Measurements from ENCODE around the gene OTOG.

Gene OTOG

GRCh38 chr11:17590463-17590862 is 43.4 kb downstream of the OTOG start:
- no peak for DNase-seq

- no peak for DNase-seq
These were observed 44.2 kb downstream of the OTOG start for GRCh38 chr11:17591293-17591692.

GRCh38 chr11:17593466-17594245 is 46.6 kb downstream of the OTOG start:
- DNase-seq = no peak

GRCh38 chr11:17594686-17595192 is 47.7 kb downstream of the OTOG start:
- DNase-seq = no peak

- DNase-seq = no peak
These were observed 48.7 kb downstream of the OTOG start for GRCh38 chr11:17595526-17596309.

GRCh38 chr11:17596310-17596669 is 49.2 kb downstream of the OTOG start:
- DNase-seq = no peak

GRCh38 chr11:17596711-17597110 is 49.7 kb downstream of the OTOG start:
- DNase-seq = no peak

GRCh38 chr11:17597770-17598169 is 50.7 kb downstream of the OTOG start:
- DNase-seq = no peak

GRCh38 chr11:17598700-17599459 is 51.8 kb downstream of the OTOG start:
- DNase-seq = no peak

- DNase-seq = no peak
These were observed 52.4 kb downstream of the OTOG start for GRCh38 chr11:17599460-17599925.

- DNase-seq = peak; percentile 17
These were observed 53.5 kb downstream of the OTOG start for GRCh38 chr11:17600316-17601255.

- DNase-seq = no peak
These were observed 54.2 kb downstream of the OTOG start for GRCh38 chr11:17601256-17601671.

- DNase-seq = no peak
These were observed 54.6 kb downstream of the OTOG start for GRCh38 chr11:17601676-17602075.

- DNase-seq = no peak
These were observed 55.3 kb downstream of the OTOG start for GRCh38 chr11:17602105-17603001.

- no peak for DNase-seq
These were observed 56.2 kb downstream of the OTOG start for GRCh38 chr11:17603056-17603825.

- DNase-seq = no peak
These were observed 57.3 kb downstream of the OTOG start for GRCh38 chr11:17604201-17604914.

- no peak for DNase-seq
These were observed 57.8 kb downstream of the OTOG start for GRCh38 chr11:17604915-17605233.

GRCh38 chr11:17605651-17606122 is 58.6 kb downstream of the OTOG start:
- DNase-seq = no peak

Data from NCI-H524 treated with DMSO at 0.1 percent for 48 hours (cell line).